Measurements from ENCODE around the gene CMTM3. TPM values are rescaled to one million over a fixed set of nuclear protein-coding genes. Genes with fewer than 3 reads are reported as not detected.
A peak's percentile ranks its signal among the peaks of the same experiment; 100 is the strongest.

Gene CMTM3, protein sequence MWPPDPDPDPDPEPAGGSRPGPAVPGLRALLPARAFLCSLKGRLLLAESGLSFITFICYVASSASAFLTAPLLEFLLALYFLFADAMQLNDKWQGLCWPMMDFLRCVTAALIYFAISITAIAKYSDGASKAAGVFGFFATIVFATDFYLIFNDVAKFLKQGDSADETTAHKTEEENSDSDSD
- 31.6 and 33.5 TPM in 2 replicates for polyA plus RNA-seq (2011; rRNA removed)
- 31.5 and 41.0 TPM in 2 replicates for polyA minus RNA-seq (2011; rRNA and poly(A)+ RNA removed)

DNA sequence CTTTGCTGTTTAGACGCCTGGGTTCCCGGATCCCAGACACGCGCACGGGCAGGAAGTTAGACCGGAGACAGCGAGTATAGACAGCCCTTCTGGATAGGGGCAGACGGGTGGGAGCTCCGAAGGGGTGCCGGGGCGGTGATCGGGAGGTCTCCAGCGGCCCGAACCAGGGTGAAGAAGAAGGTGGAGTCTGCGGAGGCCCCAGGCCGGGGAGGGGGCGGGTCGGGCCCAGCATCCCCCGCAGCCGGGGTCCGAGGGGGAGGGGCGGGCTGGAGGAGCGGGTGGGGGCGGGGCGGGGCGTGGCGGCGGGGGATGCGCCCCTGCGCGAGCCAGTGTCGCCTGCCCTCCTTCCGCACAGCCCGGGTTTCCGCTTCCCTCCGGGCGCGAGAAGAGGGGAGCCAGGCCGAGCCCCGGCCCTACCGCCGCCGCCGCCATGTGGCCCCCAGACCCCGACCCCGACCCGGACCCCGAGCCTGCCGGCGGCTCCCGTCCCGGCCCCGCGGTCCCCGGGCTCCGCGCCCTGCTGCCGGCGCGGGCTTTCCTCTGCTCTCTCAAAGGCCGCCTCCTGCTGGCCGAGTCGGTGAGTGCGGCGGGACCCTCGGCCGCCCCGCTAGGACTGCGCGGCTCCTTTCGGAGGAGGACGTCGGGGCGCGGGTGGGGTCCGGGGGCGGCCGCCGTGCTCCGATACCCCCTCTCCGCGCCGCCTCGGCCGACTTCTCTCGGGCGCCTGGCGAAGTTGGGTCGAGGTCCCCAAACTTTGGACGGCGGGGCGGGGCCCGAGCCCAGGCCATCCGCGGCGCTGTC, at the start of gene CMTM3:
Gene CMTM3, plus strand, starts transcription at position 329 of the 801 bp plus-strand sequence. Its CDS starts 102 bp downstream, at position 431.
- H3K27ac ChIP-seq (ENCODE audit: low read depth, low read length), result peak within 1 kb of the TSS; percentile 31
- peaks cover 8% of the 10 kb centered on the region for H3K9me3 ChIP-seq (ENCODE audit: control insufficient read depth, insufficient read depth, low read length)
- TF ChIP-seq, protein P1, sequence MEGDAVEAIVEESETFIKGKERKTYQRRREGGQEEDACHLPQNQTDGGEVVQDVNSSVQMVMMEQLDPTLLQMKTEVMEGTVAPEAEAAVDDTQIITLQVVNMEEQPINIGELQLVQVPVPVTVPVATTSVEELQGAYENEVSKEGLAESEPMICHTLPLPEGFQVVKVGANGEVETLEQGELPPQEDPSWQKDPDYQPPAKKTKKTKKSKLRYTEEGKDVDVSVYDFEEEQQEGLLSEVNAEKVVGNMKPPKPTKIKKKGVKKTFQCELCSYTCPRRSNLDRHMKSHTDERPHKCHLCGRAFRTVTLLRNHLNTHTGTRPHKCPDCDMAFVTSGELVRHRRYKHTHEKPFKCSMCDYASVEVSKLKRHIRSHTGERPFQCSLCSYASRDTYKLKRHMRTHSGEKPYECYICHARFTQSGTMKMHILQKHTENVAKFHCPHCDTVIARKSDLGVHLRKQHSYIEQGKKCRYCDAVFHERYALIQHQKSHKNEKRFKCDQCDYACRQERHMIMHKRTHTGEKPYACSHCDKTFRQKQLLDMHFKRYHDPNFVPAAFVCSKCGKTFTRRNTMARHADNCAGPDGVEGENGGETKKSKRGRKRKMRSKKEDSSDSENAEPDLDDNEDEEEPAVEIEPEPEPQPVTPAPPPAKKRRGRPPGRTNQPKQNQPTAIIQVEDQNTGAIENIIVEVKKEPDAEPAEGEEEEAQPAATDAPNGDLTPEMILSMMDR (IDR thresholded peaks at IDR 0.05; ENCODE audit: low read depth, low read length), result peak; percentile 60
- ChIA-PET POLR2A (interaction anchor here (0.5 kb wide), 1 partner anchor 14 kb away, joined by 4 read pairs; no protein-coding TSS in a partner anchor), CTCF (interaction anchor here (0.6 to 2.0 kb wide), 9 partner anchors 25 to 199 kb away, joined by 3 to 8 read pairs (median 3); partner anchors contain the start of gene CMTM2)
- H3K4me3 ChIP-seq (ENCODE audit: low read depth, low read length), result peak within 1 kb of the TSS; percentile 70
- H3K27me3 ChIP-seq (ENCODE audit: control insufficient read depth, insufficient read depth, low read length), result peaks cover 3% of the 10 kb centered on the region
- no peak for DNase-seq (ENCODE audit: low read depth, low spot score)

DNA sequence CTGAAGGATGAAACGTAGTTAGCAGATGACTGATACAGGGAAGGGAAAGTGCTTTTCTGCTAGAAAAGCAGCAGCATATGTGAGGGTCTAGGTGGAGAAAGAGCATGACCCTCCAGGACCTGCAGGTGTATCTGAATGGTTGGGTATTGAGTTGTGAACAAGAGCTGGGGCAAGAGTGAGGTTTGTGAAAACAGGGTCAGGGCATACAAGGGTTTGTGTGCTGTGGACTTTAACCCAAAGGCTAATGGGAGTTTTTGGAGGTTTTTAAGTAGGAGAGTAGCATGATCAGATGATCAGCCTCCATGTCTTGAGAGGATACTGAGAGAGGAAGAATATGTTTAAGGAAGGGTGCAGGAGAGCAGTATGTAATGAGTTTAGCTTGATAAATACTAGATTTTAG, 44.4 kb upstream of the CMTM3 start:
- Histone ChIP-seq H3K4me3 (ENCODE audit: low read depth, low read length) (no peak overlapping the region), H3K27ac (ENCODE audit: low read depth, low read length) (no peak overlapping the region), H3K27me3 (ENCODE audit: control insufficient read depth, insufficient read depth, low read length) (no peaks in the 10 kb centered on the region), H3K9me3 (ENCODE audit: control insufficient read depth, insufficient read depth, low read length) (no peaks in the 10 kb centered on the region)
- TF ChIP-seq, protein P1 (IDR thresholded peaks at IDR 0.05; ENCODE audit: low read depth, low read length), result no peak
- no peak for DNase-seq (ENCODE audit: low read depth, low spot score)
- ChIA-PET CTCF (no interaction called here), POLR2A (no interaction called here)

DNA sequence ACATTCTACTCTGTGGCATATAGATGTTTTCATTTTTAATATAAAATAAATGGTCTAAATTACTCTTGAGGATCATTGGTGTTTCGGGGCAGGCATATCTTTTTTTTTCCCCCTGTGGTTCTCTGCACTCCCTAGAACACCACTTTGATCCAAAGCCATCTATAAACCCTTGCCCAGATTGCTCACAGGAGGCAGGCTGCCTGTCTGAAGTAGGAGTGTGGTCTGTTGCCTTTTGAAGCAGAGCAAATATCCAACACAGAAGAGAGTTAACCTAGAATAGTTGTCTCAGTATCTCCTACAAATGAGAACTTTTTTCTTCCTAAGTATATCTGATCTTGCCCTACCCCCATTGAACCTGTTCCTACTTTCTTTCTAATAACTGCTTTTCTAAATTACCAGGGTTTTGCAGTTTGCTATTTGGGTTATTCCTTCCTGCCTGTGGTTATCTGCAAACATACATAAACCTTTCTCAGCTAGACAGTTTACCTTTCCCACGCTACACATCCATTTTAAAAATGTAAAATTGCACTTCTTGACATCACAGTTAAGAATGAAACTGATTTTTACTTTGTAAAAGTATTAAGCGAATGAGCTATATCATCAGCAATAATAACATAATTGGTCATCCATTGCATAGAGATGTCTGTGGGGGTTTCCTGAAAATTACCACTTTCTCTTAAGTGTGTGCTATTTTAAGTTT, 43.0 kb upstream of the CMTM3 start:
- TF ChIP-seq, protein P1 (IDR thresholded peaks at IDR 0.05; ENCODE audit: low read depth, low read length), result no peak
- Histone ChIP-seq H3K9me3 (ENCODE audit: control insufficient read depth, insufficient read depth, low read length) (no peaks in the 10 kb centered on the region), H3K27me3 (ENCODE audit: control insufficient read depth, insufficient read depth, low read length) (no peaks in the 10 kb centered on the region), H3K27ac (ENCODE audit: low read depth, low read length) (no peak overlapping the region), H3K4me3 (ENCODE audit: low read depth, low read length) (no peak overlapping the region)
- CTCF ChIA-PET, result interaction anchor here (0.8 to 1.1 kb wide), 3 partner anchors 9 to 307 kb away, joined by 3 read pairs; no protein-coding TSS in a partner anchor
- POLR2A ChIA-PET, result no interaction called here
- no peak for DNase-seq (ENCODE audit: low read depth, low spot score)

DNA sequence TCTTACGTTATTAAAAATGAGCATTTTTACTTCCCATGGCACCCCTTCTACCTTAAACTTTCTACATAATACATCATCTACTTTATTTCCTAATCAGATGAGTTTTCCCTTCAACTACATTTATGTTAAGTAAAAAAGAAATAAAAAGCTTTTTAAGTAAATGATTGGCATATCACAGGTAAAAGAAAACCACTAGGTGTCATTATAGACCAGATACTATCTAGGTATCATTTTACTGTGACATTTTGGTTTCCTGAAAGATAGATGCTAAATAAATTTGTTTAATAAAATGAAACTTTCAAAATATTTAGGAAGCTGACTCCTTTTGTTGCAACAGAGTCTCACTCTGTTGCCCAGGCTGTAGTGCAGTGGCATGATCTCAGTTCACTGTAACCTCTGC, 42.1 kb upstream of the CMTM3 start:
- no peak for DNase-seq (ENCODE audit: low read depth, low spot score)
- no peaks in the 10 kb centered on the region; the same call in 1 of the 2 replicates for H3K9me3 ChIP-seq (ENCODE audit: control insufficient read depth, insufficient read depth, low read length)
- no peaks in the 10 kb centered on the region for H3K27me3 ChIP-seq (ENCODE audit: control insufficient read depth, insufficient read depth, low read length)
- TF ChIP-seq, protein P1 (IDR thresholded peaks at IDR 0.05; ENCODE audit: low read depth, low read length), result no peak
- ChIA-PET POLR2A (no interaction called here), CTCF (interaction anchor here (0.8 to 2.3 kb wide), 7 partner anchors 8 to 310 kb away, joined by 3 to 8 read pairs (median 3); no protein-coding TSS in a partner anchor)
- H3K27ac ChIP-seq (ENCODE audit: low read depth, low read length), result no peak overlapping the region
- no peak overlapping the region for H3K4me3 ChIP-seq (ENCODE audit: low read depth, low read length)

All from AG04450 (cell line).